NOMO-1 treated with dmso at 0.1 percent for 144 hours (cell line): ENCODE data around the gene ADD3.

Experiments
- DNase-seq: peaks from one replicate; lab custom pipeline; 2025; ENCODE audit not compliant: unreplicated experiment; lab: John Stamatoyannopoulos, UW

The ADD3 gene

GRCh38 chr10:110142965-110143364 is 135.2 kb downstream of the ADD3 start:
- DNase-seq: no peak

DNA sequence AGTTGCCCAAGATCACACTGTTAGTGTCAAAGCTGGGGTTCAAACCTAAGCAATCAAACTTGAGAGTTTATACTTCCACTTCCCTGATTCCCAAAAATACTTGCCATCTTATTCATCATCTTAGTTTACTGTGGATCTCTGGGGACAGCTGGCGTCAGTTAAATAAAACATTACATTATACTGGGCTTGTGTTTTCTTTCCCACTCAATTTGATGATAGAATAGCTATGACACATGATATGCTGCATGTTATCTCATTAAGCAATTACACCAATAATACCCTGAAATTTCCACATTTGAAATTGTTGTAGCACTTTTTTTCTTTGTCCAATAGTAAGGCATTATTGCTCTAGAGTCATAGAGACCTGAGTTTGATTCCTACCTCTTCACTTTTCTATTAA is 136.7 kb downstream of the ADD3 start:
- no peak for DNase-seq

- DNase-seq: peak; percentile 46
These were observed 140.2 kb downstream of the ADD3 start for GRCh38 chr10:110147961-110148360.

DNA sequence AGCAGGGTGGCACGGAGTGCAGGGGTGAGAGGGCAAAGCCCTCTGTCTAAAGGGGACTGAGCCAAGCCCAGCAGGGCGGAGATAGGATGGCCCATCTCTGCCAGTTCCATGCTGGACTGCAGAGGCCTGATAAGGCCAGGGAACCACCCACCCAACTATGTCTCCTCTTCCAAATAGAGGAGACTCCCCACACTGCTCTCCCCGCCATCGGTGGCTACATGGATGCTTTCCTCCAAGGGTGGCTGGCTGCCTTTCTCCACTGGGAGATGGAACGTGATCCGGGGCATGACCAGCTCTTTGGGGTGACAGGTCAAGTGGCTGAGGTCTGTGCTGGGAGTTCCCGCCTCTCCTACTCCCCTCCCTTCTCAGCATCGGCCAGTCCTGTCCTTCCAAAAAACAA is 141.5 kb downstream of the ADD3 start:
- DNase-seq: no peak

DNA sequence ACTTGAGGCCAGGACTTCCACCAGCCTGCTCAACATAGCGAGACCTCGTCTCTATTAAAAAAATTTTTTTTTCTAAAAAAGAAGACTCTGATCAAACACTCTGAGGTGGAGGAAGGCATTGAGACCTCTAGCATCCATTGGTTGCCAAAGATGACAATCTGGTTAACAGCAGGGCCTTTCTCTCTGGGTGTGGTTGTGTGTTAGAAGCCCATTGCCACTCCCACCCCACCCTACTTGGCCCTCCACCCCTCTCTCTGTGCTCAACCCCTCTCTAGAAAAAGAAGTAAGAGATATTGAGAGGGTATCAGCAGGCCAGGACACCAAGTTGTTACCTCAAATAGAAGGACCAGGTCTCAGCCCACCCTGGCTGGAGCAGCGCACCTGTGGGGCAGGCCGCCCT is 142.3 kb downstream of the ADD3 start:
- no peak for DNase-seq

GRCh38 chr10:110150981-110151380 is 143.2 kb downstream of the ADD3 start:
- DNase-seq: no peak

DNA sequence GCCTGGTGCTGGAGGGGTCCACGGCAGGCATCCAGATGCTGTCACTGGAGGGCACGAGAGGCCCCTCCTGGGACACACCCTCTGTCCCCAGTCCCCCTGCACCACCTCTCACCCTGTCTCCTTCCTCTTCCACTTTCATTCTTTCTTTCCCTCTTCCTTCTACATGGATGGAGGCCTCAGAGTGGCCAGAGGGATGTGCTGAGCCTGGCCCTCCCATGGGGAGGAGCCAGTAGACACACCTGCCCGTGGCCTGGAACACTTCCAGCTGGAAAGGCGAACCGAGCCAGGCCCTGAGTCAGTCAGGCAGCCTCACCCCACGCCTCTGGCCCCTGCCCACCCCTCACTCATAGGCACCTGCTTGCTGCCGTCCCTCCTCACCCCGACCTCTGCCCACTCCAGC is 143.7 kb downstream of the ADD3 start:
- DNase-seq: peak; percentile 6

GRCh38 chr10:110151971-110152370 is 144.2 kb downstream of the ADD3 start:
- no peak for DNase-seq

- no peak for DNase-seq
These were observed 145.6 kb downstream of the ADD3 start for GRCh38 chr10:110153396-110153795.

- no peak for DNase-seq
These were observed 148.3 kb downstream of the ADD3 start for GRCh38 chr10:110156046-110156445.

- DNase-seq: no peak
These were observed 150.5 kb downstream of the ADD3 start for GRCh38 chr10:110158051-110159005.

- DNase-seq: no peak
These were observed 152.3 kb downstream of the ADD3 start for GRCh38 chr10:110160081-110160480.

GRCh38 chr10:110160522-110160921 is 152.7 kb downstream of the ADD3 start:
- peak; percentile 20 for DNase-seq

DNA sequence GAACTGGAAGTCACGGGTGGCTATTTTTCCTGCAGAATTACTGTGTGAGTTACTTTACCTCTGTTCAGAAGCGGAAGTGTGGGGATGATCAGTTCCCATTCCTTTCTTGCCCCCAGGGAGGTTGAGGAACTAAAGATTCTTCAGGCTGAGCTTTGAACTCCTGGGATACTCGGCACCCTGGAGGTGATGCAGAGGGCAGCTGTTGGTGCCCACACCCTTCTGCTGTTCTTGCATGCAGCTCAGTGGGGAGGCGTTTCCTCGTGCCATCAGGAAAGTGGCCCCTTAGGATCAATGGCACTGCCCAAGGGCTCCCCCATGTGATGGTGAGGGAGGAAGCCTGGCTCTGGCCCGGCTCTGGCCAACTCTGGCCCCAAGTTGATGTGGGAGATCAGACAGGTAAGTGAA is 155.0 kb downstream of the ADD3 start:
- peak; percentile 19 for DNase-seq

- DNase-seq: no peak
These were observed 155.5 kb downstream of the ADD3 start for GRCh38 chr10:110163192-110163773.

DNA sequence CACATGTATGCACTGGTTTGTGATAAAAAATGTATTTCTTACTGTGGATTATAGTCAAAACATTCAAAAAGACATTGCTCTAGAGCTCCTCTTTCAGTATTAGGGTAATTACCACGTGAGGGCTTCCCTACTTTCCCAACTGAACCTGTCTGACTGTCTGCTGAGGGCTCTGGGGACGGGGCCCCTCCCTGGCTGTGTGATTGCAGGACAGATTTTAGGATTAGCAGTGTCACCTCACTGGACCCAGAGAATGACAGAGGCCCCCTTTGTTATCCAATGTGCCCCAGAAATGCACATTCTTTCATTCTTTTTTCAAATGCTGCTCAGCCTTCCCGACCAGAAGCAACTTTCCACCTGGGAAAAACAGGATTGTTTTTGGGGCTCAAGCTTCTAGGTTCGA is 156.1 kb downstream of the ADD3 start:
- no peak for DNase-seq

- no peak for DNase-seq
These were observed 157.5 kb downstream of the ADD3 start for GRCh38 chr10:110165239-110165638.

DNA sequence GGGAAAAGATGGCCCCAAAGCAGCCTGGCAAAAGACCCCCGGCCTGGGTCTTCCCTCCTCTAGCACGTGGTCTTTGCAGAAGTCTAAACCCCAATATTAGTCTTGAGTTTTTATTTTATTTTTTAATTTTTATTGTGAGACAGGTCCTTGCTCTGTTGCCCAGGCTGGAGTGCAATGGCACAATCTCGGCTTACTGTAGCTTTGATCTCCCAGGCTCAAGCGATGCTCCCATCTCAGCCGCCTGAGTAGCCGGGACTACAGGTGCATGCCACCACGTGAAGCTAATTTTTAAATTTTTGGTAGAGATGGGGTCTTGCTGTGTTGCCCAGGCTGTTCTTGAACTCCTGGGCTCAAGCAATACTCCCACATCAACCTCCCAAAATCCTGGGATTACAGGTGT is 159.4 kb downstream of the ADD3 start:
- no peak for DNase-seq

- DNase-seq: no peak
These were observed 161.1 kb downstream of the ADD3 start for GRCh38 chr10:110168601-110169481.

DNA sequence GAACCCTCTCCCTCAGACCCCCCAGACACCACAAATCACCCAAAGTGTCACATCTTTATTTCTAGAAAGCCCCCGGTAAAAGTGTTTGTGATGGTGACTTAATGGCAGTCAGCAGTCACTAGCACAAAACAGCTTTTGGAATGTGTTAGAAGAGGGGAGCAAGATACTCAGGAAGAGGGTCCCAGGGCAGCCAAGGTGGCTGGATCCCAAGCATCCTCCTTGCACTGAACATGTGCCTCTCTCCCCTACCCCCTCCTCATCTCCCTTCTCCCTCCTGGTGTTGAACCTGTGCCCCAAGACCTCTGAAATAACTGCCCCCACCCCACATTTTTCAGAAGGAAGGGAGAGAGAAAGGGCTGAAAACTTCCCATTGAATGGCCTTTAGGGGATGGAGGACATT is 161.8 kb downstream of the ADD3 start:
- DNase-seq: no peak

GRCh38 chr10:110170142-110170971 is 162.6 kb downstream of the ADD3 start:
- DNase-seq: peak; percentile 4
